Prostate gland (tissue), 2 donors: Measurements from ENCODE around the gene NEURL1. TPM values are rescaled to one million over a fixed set of nuclear protein-coding genes. Genes with fewer than 3 reads are reported as not detected.

Experiments used
- DNase-seq: peaks from one replicate; pipeline ENCODE4 v3.0.0-alpha.2; 2019; ENCODE audit warnings: low spot score
- H3K27ac ChIP-seq, 2 donors: fragments of 200-600 bp; sonication (generic); 2 replicates each; pipeline ENCODE4 v1.5.1; 2017 to 2019
- H3K27me3 ChIP-seq: fragments of 200-600 bp; sonication (generic); replicated peaks from 2 replicates; pipeline ENCODE4 v1.5.1; 2019; ENCODE audit not compliant: insufficient read depth
- H3K36me3 ChIP-seq, 2 donors: fragments of 200-600 bp; sonication (generic); 1 replicate in 1 of 2; 2 replicates in 1 of 2; pipeline versions ENCODE4 v1.5.1 to v1.8.1; 2017 to 2019
- H3K4me1 ChIP-seq: fragments of 200-600 bp; sonication (generic); replicated peaks from 2 replicates; pipeline ENCODE4 v1.5.1; 2019
- H3K4me3 ChIP-seq, 2 donors: fragments of 200-600 bp; sonication (generic); 2 replicates each; pipeline ENCODE4 v1.5.1; 2017 to 2019
- H3K9me3 ChIP-seq: fragments of 200-600 bp; sonication (generic); 2 replicates; pipeline ENCODE4 v1.5.1; 2017
- CTCF ChIP-seq, 4 experiments: fragments of 200-600 bp in 2 of 4; fragments of 450-650 bp in 2 of 4; sonication (generic) in 2 of 4; IDR thresholded peaks; 1 replicate in 3 of 4; 2 replicates in 1 of 4; pipeline ENCODE4 v1.5.1; 2016 to 2019; ENCODE audit warnings: antibody characterized with exemption in 4 of 4, mild to moderate bottlenecking in 2 of 4, moderate library complexity in 2 of 4
- POLR2A ChIP-seq: fragments of 450-650 bp; IDR thresholded peaks from one replicate; pipeline ENCODE4 v1.6.1; 2016; ENCODE audit warnings: antibody characterized with exemption, mild to moderate bottlenecking
- POLR2AphosphoS5 ChIP-seq: sonication (generic); formaldehyde crosslinking; IDR thresholded peaks from one replicate; pipeline ENCODE4 v1.6.1; 2017; ENCODE audit warnings: antibody characterized with exemption
- WGBS: methylation state at CpG from one replicate; pipeline ENCODE4 v1.1.5; 2018; 5-methylcytosine and 5-hydroxymethylcytosine counted together
- intact Hi-C: fragments of 100-400 bp; cut with DNase I; formaldehyde crosslinking; loops from one replicate; pipeline ENCODE4 v1.14.2; 2022
- total RNA-seq, 2 donors: library from RNA; depleted of rRNA; stranded (reverse); fragments of >200 nt; gene quantifications; one replicate each; pipeline ENCODE4 v1.1.0, GENCODE V29; 2016

The NEURL1 gene
- total RNA-seq, 2 donors from 2014 or later = 0.96 to 10.5 TPM

GRCh38 chr10:103459615-103460014 is 33.9 kb upstream of the NEURL1 start:
- Histone ChIP-seq H3K36me3 (no peaks in the 10 kb centered on the region), H3K27ac (no peak overlapping the region), H3K9me3 (no peaks in the 10 kb centered on the region), H3K27me3 (no peaks in the 10 kb centered on the region), H3K4me1 (no peaks in the 10 kb centered on the region), H3K4me3 (no peak overlapping the region)
- 77% methylated on average over 4 of the region's 4 CpGs for WGBS
- TF ChIP-seq CTCF (IDR thresholded peaks at IDR 0.05) (no peak), POLR2AphosphoS5 (no peak), POLR2A (no peak)
- DNase-seq = no peak
- intact Hi-C loops = no loop called here

- Histone ChIP-seq H3K4me1 (no peaks in the 10 kb centered on the region), H3K27ac (no peak overlapping the region), H3K9me3 (no peaks in the 10 kb centered on the region), H3K36me3 (no peaks in the 10 kb centered on the region), H3K4me3 (no peak overlapping the region), H3K27me3 (no peaks in the 10 kb centered on the region)
- intact Hi-C loops = no loop called here
- no peak for DNase-seq
- WGBS = 87% methylated on average over 4 of the region's 4 CpGs
- no peak for TF ChIP-seq POLR2AphosphoS5
- no peak for TF ChIP-seq POLR2A
- no peak for TF ChIP-seq CTCF (IDR thresholded peaks at IDR 0.05)
These were observed 30.0 kb upstream of the NEURL1 start for GRCh38 chr10:103463499-103463898.

- no peaks in the 10 kb centered on the region for H3K4me1 ChIP-seq
- 71% methylated on average over 14 of the region's 14 CpGs for WGBS
- intact Hi-C loops = no loop called here
These were observed 27.9 kb upstream of the NEURL1 start for GRCh38 chr10:103465411-103466179.

GRCh38 chr10:103466734-103467133 is 26.8 kb upstream of the NEURL1 start:
- TF ChIP-seq POLR2AphosphoS5 (no peak), CTCF (IDR thresholded peaks at IDR 0.05) (no peak)
- intact Hi-C loops = no loop called here
- no peaks in the 10 kb centered on the region for H3K36me3 ChIP-seq
- 88% methylated on average over 3 of the region's 3 CpGs for WGBS
- H3K4me3 ChIP-seq = no peak overlapping the region
- H3K27ac ChIP-seq = no peak overlapping the region
- H3K9me3 ChIP-seq = no peaks in the 10 kb centered on the region
- no peak for DNase-seq
- no peaks in the 10 kb centered on the region for H3K27me3 ChIP-seq
- no peaks in the 10 kb centered on the region for H3K4me1 ChIP-seq

More at GRCh38 chr10:103465411-103466179, 27.9 kb upstream of the NEURL1 start:
- Histone ChIP-seq H3K9me3 (no peaks in the 10 kb centered on the region), H3K36me3 (no peaks in the 10 kb centered on the region), H3K27me3 (no peaks in the 10 kb centered on the region), H3K27ac (no peak overlapping the region), H3K4me3 (no peak overlapping the region)
- no peak for DNase-seq
- no peak for TF ChIP-seq POLR2AphosphoS5
- TF ChIP-seq CTCF (IDR thresholded peaks at IDR 0.05) = no peak
- TF ChIP-seq POLR2A = no peak

- intact Hi-C loops = no loop called here
- H3K27me3 ChIP-seq = no peaks in the 10 kb centered on the region
These were observed 26.1 kb upstream of the NEURL1 start for GRCh38 chr10:103467406-103467805.

More at GRCh38 chr10:103467406-103467805, 26.1 kb upstream of the NEURL1 start:
- TF ChIP-seq POLR2A = no peak
- DNase-seq = no peak
- H3K4me1 ChIP-seq = no peaks in the 10 kb centered on the region
- H3K27ac ChIP-seq = no peak overlapping the region
- H3K9me3 ChIP-seq = no peaks in the 10 kb centered on the region
- no peaks in the 10 kb centered on the region for H3K36me3 ChIP-seq
- WGBS = 89% methylated on average over 7 of the region's 7 CpGs
- H3K4me3 ChIP-seq = no peak overlapping the region
